GM12872 (cell line): Measurements from ENCODE around the gene TMEM266.

ENCODE experiments used
- TF ChIP-seq, protein P1 (sequence below): IDR thresholded peaks from 3 replicates; pipeline ENCODE4 v1.5.1; 2011; ENCODE audit warnings: low read depth, mild to moderate bottlenecking, low read length, moderate library complexity; ENCODE audit not compliant: insufficient read depth

TMEM266 gene

DNA sequence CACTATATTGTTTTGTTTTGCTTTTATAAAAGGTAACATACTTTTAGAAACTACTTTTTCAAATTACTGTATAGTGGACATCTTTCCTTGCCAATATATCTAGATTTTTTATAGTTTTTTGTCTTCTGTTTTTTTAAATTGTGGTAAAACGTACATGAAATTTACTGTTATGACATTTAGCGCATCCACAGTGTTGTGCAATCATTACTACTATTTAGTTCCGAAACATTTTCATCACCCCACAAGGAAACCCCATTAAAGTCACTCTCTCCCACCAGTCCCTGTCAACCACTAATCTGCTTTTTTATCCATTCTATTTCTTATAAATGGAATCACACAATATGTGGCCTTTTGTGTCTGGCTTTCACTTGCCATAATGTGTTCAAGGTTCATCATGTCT is 54.8 kb downstream of the TMEM266 start:
- TF ChIP-seq, protein P1, sequence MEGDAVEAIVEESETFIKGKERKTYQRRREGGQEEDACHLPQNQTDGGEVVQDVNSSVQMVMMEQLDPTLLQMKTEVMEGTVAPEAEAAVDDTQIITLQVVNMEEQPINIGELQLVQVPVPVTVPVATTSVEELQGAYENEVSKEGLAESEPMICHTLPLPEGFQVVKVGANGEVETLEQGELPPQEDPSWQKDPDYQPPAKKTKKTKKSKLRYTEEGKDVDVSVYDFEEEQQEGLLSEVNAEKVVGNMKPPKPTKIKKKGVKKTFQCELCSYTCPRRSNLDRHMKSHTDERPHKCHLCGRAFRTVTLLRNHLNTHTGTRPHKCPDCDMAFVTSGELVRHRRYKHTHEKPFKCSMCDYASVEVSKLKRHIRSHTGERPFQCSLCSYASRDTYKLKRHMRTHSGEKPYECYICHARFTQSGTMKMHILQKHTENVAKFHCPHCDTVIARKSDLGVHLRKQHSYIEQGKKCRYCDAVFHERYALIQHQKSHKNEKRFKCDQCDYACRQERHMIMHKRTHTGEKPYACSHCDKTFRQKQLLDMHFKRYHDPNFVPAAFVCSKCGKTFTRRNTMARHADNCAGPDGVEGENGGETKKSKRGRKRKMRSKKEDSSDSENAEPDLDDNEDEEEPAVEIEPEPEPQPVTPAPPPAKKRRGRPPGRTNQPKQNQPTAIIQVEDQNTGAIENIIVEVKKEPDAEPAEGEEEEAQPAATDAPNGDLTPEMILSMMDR: no peak

GRCh38 chr15:76116138-76116885 is 56.5 kb downstream of the TMEM266 start:
- TF ChIP-seq, protein P1: no peak

- TF ChIP-seq, protein P1: no peak
Observed at GRCh38 chr15:76117181-76117580, 57.4 kb downstream of the TMEM266 start.

DNA sequence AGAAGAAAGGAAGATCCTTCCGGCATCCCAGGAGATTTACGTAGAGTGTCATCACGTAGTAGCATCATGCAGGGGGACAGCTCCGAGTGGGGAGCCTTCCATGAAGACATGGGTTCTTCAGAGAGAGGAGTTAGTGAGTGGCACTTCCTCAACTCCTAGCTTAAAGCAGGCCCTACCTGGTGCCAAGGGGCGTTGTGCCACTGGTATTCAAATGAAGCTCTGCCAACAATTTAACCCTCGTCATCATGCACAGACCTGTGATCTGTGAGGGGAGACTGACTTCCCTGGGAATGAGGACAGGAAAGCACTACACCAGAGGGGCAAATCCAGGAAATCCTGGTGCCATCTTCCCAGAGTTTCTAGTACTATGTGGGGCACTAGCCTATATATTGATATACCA is 59.0 kb downstream of the TMEM266 start:
- TF ChIP-seq, protein P1: no peak

DNA sequence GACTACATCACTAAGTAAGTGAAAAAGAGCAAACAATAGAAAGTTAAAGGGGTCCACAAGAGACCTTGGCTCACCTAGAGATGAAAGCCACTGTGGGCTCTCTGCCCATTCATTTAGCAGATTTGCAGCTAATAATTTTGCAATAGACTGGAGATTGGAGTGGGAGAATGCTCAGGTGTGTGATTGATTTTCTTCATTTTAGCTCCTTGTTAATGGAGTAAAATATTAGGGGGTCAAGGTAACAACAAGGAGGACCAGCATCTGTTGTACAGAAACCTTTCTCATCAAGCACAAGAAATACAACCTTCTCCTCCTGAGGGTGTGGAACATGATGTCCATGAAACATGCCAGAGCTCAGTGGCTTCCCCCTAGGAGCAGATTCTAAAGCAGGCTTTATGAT is 63.2 kb downstream of the TMEM266 start:
- TF ChIP-seq, protein P1: no peak

DNA sequence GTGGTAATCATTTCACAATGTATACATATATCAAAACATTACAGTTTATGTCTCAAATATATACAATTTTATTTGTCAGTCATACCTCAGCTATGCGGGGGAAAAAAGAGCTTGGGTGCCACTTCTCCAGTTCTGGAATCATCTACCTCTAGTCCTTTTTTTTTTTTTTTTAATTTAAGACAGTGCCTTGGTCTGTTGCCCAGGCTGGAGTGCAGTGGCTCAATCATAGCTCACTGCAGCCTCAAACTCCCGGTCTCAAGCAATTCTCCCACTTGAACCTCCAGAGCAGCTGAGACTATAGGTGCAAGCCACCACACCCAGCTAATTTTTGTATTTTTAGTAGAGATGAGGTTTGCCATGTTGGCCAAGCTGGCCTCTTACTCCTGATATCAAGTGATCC is 67.4 kb downstream of the TMEM266 start:
- TF ChIP-seq, protein P1: no peak

- TF ChIP-seq, protein P1: no peak
Observed at GRCh38 chr15:76127880-76128279, 68.1 kb downstream of the TMEM266 start.
